Fibroblast of skin of right quadriceps (primary cell): ENCODE measurements around the gene WTIP.
"Not testable (repeated sequence)": the region's sequence is repeated elsewhere in the genome, so short reads cannot be mapped to it uniquely, and the experiment has no call there.

Experiments used
- DNase-seq: peaks from one replicate; pipeline ENCODE4 v3.0.0-alpha.2; 2013

The WTIP gene

DNA sequence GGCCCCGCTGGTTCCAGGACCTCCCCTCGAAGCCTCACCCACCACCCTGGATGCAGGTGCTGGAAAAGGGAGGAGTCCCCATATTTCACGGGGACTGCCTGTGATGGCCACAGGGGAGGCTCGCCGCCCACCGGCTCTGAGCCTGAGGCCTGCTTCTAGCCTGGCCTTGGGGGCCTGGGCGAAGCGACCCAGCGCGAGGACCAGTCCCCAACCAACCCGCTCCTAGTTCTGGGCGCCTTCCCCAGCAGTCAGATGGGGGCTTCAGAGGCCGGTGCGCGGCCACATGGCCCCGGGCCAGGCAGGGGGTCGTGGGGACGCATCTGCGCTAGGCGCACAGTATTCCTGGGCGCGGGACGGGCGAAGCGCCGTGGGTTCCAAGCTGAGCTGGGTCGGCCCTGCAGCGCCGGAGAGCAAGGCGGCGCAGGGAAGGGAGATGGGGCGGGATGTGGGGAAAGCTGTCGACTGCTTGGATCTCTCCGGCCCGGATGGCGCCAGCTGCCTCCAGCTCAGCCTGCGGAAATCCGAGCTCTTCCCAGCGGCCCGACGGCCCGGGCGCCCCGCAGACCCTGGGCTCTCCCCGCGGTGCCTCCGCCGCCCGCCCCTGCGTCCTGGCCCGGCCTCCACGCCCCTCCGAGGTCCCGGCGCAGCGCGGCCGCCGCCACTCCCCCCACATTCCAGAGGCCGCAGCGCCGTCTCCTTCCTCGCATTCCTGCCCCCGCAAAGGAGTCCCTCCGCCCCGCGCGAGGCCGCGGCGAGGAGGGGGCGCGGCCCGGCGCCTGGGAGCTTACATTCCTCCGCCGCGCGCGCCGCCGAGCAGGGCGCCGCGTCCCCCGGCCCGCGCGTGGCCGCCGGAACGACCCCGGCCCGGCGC lies at the start of gene WTIP:
Gene WTIP, plus strand, starts transcription at position 788 of the 871 bp plus-strand sequence. CDS start 217 bp downstream, outside the sequence.
- peak; percentile 94 for DNase-seq

DNA sequence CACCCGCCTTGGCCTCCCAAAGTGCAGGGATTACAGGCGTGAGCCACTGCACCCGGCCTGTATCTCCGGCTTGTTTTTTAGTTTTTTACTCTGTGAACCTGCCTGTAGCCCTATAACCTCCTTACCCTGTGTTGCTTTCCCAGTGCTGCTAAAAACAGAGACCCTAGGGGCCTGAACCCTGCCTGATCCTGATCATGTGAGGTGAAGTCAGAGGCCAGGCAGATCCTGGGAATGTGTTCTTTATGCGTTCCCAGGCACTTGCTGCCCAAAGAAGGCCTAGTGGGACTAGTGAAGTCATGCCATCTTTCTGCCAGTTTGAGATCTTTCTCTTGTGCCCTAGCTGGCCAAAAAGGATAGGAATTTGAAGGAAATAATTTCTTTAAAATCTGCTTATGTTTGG lies 48.8 kb upstream of the WTIP start:
- DNase-seq, result no peak

DNA sequence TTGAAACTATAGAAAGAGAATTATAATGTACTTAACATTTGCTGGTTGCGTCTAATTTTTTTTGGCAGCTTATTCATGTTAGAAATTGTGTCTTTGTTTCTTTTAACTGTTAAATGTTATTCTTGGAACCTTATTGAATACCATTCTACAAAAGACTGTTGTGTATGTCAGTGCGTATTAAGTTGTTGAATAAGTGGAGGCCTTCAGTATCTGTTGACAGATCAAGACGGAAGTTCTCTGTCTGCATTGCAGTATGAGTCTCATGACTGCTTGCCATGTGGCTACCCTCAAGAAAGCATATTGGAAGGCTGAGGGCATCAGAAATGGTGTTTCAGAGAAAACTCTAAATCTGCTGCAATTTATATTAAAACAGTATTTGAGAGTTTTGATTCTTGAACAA lies 44.8 kb upstream of the WTIP start:
- no peak for DNase-seq

DNA sequence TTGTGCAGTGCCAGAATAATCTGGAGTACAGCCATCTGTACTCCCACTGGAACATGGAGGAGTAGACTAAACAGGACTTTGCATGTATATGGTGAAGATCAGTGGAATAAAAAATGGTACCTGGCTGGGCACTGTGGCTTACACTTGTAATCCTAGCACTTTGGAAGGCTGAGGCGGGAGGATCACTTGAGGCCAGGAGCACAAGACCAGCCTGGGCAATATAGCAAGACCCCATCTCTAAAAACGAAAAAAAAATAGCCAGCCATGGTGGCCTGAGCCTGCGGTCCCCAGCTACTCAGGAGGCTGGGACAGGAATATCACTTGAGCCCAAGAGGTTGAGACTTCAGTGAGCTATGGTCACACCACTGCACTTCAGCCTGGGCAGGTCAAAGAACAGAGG lies 33.4 kb upstream of the WTIP start:
- no peak for DNase-seq

DNA sequence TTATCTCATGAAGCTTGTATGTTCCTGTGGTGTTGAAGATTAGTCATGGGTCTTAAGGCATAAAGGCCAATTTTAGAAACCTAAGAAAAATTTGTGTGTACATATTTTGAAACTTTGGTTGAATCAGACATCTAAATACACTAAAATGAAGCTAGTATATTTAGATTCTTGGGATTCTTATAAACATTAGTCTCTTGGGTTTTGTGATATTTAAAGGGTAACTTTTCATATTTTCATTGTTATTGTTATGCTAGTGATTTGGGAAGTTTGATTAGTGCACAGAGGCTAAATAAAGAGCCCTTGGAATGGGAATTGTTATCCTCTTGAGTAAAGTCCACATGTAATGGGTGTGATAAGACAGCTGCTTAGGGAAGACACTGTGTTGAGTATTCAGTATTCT lies 28.8 kb upstream of the WTIP start:
- peak; percentile 11 for DNase-seq

DNA sequence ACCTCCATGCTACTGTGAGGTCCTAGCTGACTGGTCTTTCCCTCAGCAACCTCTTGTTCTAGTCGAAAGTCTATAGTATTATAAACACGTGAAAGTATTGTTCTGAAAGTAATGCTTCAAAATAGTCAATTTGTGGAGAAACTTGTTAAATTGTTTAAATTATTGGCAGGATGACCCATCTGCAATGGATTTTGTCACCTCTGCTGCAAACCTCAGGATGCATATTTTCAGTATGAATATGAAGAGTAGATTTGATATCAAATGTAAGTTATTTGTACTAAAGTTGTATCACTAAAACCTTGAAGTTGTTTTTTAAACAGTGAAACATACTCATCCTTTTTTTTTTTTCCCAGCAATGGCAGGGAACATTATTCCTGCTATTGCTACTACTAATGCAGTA lies 27.5 kb upstream of the WTIP start:
- DNase-seq, result peak; percentile 61

DNA sequence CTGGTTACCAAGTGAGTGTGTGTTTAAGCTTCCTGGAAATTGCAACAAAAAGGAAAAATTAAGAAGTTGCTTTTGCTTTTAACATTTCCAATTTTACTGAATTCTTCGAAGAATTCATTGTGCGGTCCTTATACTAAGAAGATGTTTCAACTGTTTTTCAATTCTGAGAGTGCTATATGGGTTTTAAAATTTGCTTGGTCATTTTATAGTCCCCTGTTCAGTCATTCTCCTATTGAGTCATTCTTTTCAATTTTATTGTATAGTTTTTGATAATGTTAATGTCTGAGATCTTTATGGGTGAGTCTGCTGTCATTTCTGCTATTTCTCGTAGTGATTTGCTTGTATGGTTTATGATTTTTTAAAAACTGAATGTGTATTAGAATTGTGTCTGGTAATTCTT lies 26.9 kb upstream of the WTIP start:
- no peak for DNase-seq

DNA sequence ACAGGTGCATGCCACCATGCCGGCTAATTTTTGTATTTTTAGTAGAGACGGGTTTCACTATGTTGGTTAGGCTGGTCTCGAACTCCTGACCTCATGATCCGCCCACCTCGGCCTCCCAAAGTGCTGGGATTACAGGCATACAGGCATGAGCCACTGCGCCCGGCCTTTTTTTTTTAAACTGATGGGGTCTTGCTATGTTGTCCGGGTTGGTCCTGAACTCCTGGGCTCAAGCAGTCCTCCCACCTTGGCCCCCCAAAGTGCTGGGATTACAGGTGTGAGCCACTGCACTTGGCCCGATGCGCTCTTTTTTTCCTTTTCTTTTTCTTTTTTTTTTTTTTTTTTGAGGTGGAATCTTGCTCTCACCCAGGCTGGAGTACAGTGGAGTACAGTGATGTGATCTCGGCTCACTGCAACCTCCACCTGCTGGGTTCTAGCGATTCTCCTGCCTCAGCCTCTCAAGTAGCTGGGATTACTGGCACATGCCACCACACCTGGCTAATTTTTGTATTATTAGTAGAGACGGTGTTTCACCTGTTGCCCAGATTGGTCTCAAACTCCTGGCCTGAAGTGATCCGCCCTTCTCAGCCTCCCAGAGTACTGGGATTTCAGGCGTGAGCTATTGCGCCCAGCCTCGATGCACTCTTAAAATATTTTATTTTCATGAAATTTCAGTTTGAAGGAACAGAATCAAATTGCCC lies 25.6 kb upstream of the WTIP start:
- not testable (repeated sequence) for DNase-seq

DNA sequence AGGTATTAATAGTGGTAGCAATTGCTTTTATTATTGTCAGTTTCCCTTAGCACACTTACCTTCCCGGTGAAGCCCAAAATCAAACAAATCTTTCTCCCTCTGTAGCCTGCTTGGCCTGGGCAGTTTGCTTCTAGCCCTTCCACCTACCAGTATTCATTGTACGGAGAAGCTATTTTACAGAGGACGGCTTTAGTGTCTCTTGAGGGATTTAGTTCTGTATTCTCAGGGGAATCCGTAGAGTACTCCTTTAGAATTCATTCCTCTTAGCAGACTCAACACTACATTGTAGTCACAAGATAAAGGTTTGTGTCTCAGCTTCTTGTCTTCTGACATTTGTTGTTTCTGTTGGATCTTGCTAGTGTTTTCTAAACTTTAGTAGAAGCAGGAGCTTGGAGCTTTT lies 24.1 kb upstream of the WTIP start:
- no peak for DNase-seq

DNA sequence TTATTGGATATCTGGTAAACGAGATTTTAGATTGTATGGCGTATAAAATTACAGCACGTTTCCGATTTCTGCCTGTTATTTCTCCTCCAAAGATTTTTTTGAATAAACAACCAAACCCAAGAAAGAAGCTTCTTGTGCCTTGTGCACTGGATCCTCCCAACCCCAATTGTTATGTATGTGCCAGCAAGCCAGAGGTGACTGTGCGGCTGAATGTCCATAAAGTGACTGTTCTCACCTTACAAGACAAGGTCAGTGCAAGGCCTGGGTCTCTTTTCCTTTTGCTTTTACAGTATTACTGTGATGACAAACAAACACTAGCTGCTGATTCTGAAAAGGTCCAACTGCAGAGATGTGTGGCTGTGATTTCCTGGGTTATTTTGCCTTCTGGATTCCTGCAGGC lies 22.9 kb upstream of the WTIP start:
- DNase-seq, result no peak

DNA sequence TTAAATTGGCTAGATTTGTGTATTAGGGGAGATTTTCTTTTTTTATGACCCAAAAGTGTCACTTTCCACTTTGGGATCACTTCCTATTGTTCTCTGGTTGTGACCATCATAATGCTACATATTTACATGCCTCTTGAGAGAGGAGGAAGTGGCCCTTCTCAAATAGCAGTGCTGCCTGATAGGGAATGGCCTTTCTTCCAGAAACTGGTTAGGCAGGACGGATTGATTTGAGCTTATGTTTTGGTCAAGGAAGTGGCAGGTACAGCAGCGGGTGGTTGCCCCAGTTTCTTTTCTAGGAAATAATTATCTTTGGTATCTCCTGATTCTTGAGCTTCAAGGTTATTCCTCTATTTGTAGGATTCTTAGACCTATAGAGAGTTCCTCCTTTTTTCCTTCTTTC lies 21.9 kb upstream of the WTIP start:
- no peak for DNase-seq

DNA sequence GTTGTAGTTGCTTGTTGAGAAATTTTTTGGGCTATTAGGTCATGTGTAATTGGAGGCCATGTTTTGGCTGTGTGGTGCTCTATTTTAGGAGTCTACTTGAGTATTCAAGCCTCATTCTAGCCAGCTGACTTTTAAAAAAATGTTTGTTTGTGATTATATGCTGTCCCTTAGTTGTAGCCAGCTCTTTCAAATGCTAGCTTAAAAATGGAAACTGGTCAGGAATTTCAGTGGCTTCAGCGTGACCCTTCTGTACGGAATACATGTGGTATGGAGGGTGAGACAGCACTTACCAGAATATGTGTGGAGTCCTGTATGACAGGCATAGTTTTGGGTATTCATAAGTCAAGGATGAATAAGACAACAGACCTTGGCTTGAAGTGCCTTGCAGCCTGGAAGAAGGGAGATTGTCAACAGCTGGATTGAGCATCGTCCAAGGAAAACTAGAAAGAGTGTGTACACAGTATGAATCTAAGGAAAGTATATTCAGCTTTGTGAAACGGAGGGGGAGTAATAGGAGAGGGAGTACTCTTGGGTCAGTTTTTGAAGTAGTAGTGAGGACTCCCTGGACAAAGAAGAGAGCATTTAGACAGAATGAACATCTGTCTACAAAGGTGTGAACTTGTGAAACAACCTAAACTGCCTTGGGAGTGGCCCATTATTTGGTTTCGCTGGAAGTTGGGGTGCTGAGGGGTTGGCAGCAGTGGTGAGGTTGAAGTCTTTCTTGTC lies 20.0 kb upstream of the WTIP start:
- DNase-seq, result no peak

DNA sequence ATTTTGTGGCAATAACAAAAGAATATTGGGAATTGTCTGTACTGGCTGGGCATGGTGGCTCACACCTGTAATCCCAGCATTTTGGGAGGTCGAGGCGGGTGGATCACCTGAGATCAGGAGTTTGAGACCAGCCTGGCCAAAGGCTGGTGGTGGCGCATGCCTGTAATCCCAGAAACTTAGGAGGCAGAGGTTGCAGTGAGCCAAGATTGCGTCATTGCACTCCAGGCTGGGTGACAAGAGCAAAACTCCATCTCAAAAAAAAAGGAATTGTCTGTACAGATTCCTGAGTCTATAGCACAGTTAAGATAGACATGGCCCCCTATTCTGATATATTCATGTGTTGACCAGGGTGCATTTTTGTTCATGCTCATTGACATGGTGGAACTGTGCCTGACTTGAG lies 16.8 kb upstream of the WTIP start:
- not testable (repeated sequence) for DNase-seq

DNA sequence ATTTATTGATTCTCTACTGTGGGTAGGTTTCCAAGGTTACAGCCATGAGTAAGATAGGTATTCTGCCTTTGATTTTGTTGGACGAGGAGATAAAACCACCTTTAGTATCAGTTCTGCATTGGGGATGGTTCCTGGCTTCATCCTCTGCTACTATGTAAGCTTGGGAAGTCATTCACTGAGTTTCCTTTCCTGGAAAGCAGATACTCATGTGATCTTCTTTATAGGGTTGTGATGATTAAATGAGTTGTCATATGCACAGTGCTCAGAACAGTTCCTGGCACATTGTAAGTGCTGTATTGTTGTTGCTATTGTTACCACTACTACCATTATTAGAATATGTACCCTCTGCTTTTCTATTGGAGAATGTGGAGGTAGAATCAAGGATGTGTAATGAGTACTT lies 13.1 kb upstream of the WTIP start:
- no peak for DNase-seq

DNA sequence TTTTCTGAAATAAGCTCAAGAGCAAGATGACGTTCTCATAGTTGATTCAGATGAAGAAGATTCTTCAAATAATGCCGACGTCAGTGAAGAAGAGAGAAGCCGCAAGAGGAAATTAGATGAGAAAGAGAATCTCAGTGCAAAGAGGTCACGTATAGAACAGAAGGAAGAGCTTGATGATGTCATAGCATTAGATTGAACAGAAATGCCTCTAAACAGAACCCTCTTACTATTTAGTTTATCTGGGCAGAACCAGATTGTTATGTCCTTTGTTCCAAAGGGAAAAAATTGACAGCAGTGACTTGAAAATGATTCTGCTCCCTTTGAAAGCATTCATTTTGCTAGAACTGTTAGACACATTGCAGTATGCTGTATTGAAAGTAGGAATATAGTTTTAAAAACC lies 12.5 kb upstream of the WTIP start:
- DNase-seq, result not testable (repeated sequence)

DNA sequence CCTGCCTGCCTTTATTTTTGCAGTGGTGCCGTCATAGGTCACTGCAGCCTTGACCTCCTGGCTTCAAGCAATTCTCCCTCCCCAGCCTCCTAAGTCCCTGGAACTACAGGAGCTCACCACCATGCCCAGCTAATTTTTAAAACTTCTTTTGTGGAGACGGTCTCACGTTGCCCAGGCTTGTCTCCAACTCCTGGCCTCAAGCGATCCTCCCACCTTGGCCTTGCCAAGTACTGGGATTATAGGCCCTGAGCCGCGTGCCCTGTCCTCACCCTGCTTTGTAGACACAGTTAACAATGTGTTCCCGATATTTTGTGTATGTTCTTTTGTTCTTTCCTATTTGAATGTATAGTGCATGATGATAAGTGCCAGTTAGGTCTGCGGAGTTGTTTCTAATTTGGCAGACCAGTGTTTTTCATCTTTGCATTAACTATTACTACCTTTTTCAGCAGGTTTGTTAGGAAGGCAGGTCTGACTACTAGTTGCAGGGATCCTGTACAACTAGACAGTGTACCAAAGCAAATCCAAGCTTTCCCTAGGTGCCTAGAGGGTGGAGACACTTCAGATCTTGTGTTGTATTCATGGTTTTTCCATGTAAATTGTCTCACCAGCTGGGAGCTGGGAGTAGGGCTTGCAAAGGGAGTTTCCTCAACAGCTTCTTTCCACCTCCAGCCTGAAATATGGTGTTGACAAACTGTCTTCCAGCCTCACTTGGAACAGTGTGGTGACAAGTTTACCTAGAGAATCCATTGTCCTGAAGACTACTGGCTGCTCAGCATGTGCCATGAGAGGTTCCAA lies 9.5 kb upstream of the WTIP start:
- no peak for DNase-seq

DNA sequence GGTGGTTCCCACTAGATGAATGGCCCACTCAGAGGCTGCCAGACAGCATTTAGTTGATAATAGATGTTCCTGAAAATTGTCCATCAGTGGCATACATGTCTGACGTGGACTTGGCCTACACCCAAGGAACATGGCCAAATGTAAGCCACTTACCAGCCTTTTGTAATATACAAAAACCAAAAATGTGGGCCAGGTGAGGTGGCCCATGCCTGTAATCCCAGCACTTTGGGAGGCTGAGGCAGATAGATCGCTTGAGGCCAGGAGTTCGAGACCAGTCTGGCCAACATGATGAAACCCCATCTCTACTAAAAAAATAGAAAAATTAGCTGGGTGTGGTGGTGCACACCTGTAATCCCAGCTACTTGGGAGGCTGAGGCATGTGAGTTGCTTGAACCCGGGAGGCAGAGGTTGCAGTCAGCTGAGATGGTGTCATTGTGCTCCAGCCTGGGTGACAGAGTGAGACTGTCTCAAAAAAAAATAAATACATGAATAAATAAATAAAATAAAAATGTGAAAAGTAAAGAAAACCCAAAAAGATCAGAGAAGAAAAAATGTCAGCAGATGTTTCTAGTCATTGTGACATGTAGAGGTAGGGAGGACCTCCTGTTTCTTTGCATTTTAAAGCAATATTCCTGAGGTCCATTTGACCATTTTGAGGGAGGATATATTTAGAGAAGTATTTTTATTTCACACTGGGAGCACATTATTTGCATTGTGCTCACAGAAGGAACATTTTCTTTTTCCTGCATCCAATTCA lies 7.1 kb upstream of the WTIP start:
- DNase-seq, result no peak

DNA sequence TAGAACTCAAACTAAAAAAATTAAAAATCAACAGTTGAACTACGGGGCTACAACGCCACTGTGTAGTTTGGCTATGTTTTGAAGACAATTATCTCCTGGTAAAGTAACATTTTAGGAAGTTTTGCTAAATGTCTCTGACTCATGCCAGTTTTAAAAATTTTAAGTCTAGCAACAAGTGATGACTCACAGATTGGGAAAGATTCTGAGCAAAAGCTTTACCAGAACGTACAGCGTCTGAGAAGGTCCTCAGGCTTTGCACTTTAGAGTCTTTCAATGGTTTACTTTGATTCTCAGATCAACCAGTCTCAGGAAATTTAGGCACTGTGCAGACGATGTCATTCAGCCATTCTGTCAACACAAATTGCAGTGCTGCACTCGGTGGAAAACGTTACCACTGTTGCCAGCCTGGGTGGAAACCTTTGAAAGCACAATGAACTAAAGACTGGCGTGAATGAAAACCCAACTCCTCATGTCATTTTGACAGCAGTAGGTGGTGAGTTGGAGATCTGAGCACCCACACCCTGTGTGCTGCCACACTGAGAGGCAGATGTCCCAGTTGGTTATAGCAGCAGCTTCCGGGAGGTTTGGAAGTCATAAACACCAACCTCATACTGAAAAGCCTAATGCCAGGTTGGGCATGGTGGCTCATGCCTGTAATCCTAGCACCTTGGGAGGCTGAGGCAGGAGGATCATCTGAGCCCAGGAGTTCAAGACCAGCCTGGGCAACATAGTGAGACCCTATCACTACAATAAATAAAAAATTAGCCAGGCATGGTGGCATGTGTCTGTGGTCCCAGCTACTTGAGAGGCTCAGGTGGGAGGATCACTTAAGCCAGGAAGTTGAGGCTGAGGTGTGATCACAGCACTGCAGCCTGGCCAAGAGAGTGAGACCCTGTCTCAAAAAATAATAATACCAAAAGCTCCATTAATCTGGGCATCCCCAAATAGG lies 6.3 kb upstream of the WTIP start:
- peak; percentile 85 for DNase-seq

DNA sequence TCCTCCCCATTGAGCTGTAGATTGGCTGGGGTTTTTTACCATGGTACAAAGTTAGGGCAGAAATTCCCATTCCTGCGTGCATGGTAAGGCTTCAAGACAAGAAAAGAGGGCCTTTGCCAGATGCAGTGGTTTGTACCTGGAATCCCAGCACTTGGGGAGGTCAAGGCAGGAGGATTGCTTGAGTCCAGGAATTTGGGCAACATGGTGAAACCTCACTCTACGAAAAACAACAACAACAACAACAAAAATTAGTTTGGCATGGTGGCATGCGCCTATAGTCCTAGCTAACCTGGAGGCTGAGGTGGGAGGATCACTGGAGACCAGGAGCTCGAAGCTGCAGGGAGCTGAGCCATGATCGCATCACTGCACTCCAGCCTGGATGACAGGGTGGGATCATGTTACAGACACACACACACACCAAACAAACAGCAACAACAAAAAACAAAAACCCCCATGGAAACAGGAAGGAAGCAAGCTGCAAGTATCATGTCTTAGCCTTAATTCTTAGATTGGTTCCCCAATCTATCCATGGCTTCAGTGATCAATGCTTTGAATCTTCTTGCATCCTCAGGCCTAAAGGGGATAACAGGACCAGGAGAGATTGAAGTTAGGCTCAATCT lies 5.5 kb upstream of the WTIP start:
- peak; percentile 14 for DNase-seq

DNA sequence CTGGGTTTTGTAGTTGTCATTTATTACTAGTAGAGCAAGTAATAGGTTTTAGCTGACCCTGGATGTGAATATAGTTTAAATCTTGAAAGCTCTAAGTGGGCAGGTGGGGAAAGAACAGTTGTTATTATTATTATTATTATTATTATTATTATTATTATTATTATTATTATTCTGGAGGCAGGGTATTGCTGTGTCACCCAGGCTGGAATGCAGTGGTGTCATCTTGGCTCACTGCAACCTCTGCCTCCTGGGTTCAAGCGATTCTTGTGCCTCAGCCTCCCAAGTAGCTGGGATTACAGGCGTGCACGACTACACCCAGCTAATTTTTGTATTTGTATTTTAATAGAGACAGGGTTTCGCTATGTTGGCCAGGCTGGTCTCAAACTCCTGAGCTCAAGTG lies 3.1 kb upstream of the WTIP start:
- DNase-seq, result not testable (repeated sequence)
